ENCODE measurements around the gene SEC62.

The SEC62 gene

GRCh38 chr3:170038434-170039110, 72.0 kb downstream of the SEC62 start:
- H3K9me3 Mint-ChIP-seq = no peaks in the 10 kb centered on the region
- peak overlapping the region; percentile 67 for H3K27ac Mint-ChIP-seq (ENCODE audit: low read depth)

GRCh38 chr3:170040418-170040817, 73.8 kb downstream of the SEC62 start:
- no peak overlapping the region for H3K4me3 Mint-ChIP-seq
- DNase-seq (ENCODE audit: low spot score in 2 of 2) = no peak
- no peaks in the 10 kb centered on the region for H3K27me3 Mint-ChIP-seq
- ATAC-seq (replicated peaks; ENCODE audit: extremely low read depth, poor library complexity, severe bottlenecking) = no peak
- no peaks in the 10 kb centered on the region for H3K9me3 Mint-ChIP-seq
- H3K36me3 Mint-ChIP-seq (ENCODE audit: insufficient read depth) = peaks cover 4% of the 10 kb centered on the region
- no peak overlapping the region for H3K27ac Mint-ChIP-seq (ENCODE audit: low read depth)
- peaks cover 12% of the 10 kb centered on the region for H3K4me1 Mint-ChIP-seq

More at GRCh38 chr3:170038434-170039110, 72.0 kb downstream of the SEC62 start:
- DNase-seq (ENCODE audit: low spot score in 2 of 2) (no peak), ATAC-seq (replicated peaks; ENCODE audit: extremely low read depth, poor library complexity, severe bottlenecking) (peak; percentile 43)
- no peaks in the 10 kb centered on the region for H3K27me3 Mint-ChIP-seq
- H3K4me3 Mint-ChIP-seq = peak overlapping the region; percentile 78
- H3K4me1 Mint-ChIP-seq = peaks cover 16% of the 10 kb centered on the region
- H3K36me3 Mint-ChIP-seq (ENCODE audit: insufficient read depth) = peaks cover 5% of the 10 kb centered on the region

- ATAC-seq (replicated peaks; ENCODE audit: extremely low read depth, poor library complexity, severe bottlenecking) (no peak), DNase-seq (ENCODE audit: low spot score in 2 of 2) (no peak)
- Mint-ChIP-seq H3K9me3 (no peaks in the 10 kb centered on the region), H3K4me1 (peaks cover 7% of the 10 kb centered on the region), H3K27ac (ENCODE audit: low read depth) (no peak overlapping the region), H3K36me3 (ENCODE audit: insufficient read depth) (peaks cover 1% of the 10 kb centered on the region), H3K27me3 (no peaks in the 10 kb centered on the region), H3K4me3 (no peak overlapping the region)
These were observed 76.9 kb downstream of the SEC62 start for GRCh38 chr3:170043506-170043905.

- H3K36me3 Mint-ChIP-seq (ENCODE audit: insufficient read depth) = no peaks in the 10 kb centered on the region
- DNase-seq (ENCODE audit: low spot score in 2 of 2) (no peak), ATAC-seq (replicated peaks; ENCODE audit: extremely low read depth, poor library complexity, severe bottlenecking) (no peak)
- no peak overlapping the region for H3K4me3 Mint-ChIP-seq
- no peaks in the 10 kb centered on the region for H3K27me3 Mint-ChIP-seq
- no peaks in the 10 kb centered on the region for H3K4me1 Mint-ChIP-seq
- H3K9me3 Mint-ChIP-seq = no peaks in the 10 kb centered on the region
- no peak overlapping the region for H3K27ac Mint-ChIP-seq (ENCODE audit: low read depth)
These were observed 77.7 kb downstream of the SEC62 start for GRCh38 chr3:170044271-170044670.

GRCh38 chr3:170044795-170045244, 78.2 kb downstream of the SEC62 start:
- Mint-ChIP-seq H3K4me1 (no peaks in the 10 kb centered on the region), H3K27ac (ENCODE audit: low read depth) (no peak overlapping the region), H3K27me3 (no peaks in the 10 kb centered on the region), H3K36me3 (ENCODE audit: insufficient read depth) (no peaks in the 10 kb centered on the region), H3K9me3 (no peaks in the 10 kb centered on the region), H3K4me3 (no peak overlapping the region)
- ATAC-seq (replicated peaks; ENCODE audit: extremely low read depth, poor library complexity, severe bottlenecking) (peak; percentile 51), DNase-seq (ENCODE audit: low spot score in 2 of 2) (no peak)

GRCh38 chr3:170046269-170047132, 79.9 kb downstream of the SEC62 start:
- Mint-ChIP-seq H3K27ac (ENCODE audit: low read depth) (no peak overlapping the region), H3K36me3 (ENCODE audit: insufficient read depth) (no peaks in the 10 kb centered on the region), H3K4me3 (no peak overlapping the region), H3K4me1 (no peaks in the 10 kb centered on the region), H3K9me3 (no peaks in the 10 kb centered on the region), H3K27me3 (no peaks in the 10 kb centered on the region)
- ATAC-seq (replicated peaks; ENCODE audit: extremely low read depth, poor library complexity, severe bottlenecking) (no peak), DNase-seq (ENCODE audit: low spot score in 2 of 2) (no peak)

GRCh38 chr3:170047133-170047404, 80.5 kb downstream of the SEC62 start:
- ATAC-seq (replicated peaks; ENCODE audit: extremely low read depth, poor library complexity, severe bottlenecking) = no peak
- H3K36me3 Mint-ChIP-seq (ENCODE audit: insufficient read depth) = no peaks in the 10 kb centered on the region
- no peaks in the 10 kb centered on the region for H3K4me1 Mint-ChIP-seq

More at GRCh38 chr3:170047133-170047404, 80.5 kb downstream of the SEC62 start:
- H3K27me3 Mint-ChIP-seq = no peaks in the 10 kb centered on the region
- DNase-seq (ENCODE audit: low spot score in 2 of 2) = no peak
- no peaks in the 10 kb centered on the region for H3K9me3 Mint-ChIP-seq
- no peak overlapping the region for H3K27ac Mint-ChIP-seq (ENCODE audit: low read depth)
- H3K4me3 Mint-ChIP-seq = no peak overlapping the region
